ENCODE data around the gene ARL2. TPM values are rescaled to one million over a fixed set of nuclear protein-coding genes. Genes with fewer than 3 reads are reported as not detected.
A peak's percentile ranks its signal among the peaks of the same experiment; 100 is the strongest.

The ARL2 gene
- total RNA-seq = 100 to 1,000 TPM; 150 to 268 (median 170) TPM

DNA sequence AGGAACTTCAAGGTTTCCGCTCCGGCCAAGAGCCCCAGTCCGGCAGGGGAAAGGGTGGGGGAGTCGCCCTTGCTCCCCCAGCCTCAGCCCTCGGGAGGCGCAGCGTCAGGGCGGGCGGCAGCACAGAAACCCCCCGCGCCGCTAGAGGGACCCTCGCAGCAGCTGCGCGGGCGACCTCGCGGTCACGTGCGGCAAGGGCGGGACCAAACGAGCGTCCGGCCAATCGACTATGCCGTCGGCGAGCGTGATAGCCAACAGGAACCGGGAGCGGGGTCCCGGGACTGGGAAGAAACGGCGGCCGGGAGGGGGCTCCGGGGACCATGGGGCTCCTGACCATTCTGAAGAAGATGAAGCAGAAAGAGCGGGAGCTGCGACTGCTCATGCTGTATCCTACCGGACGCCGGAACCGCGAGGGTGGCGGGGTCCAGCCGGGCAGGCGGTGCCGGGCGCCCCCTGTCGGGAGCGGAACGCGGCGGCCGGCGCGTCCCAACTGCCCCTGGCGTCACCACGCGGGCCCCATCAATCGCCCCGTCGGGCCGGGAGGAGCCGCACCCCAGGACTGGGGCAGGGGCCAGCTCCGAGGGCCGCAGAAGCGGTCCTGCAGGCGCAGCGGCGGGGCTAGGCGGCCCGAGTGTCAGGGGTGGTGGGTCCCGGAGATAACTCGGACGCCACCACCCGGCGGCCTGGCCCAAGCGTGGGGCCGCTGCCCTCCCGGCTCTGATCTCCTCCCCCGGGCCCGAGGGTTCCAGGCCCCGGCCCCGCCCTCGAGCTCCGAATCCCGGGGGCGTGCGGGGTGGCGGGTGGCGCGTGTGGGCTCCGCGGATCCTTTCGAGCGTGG lies at the start of gene ARL2:
ARL2 (plus strand) TSS at position 273 of the 838 bp plus-strand sequence; CDS start at position 321, 48 bp downstream.
- Histone ChIP-seq H3K27me3 (no peaks in the 10 kb centered on the region), H3K9me3 (no peaks in the 10 kb centered on the region), H3K36me3 (peaks cover 0 to 13% of the 10 kb centered on the region in 2 donors), H3K27ac (peak within 1 kb of the TSS; percentile 95 to 100 (median 97)), H3K4me1 (peaks cover 14 to 18% of the 10 kb centered on the region in 2 donors), H3K4me3 (peak within 1 kb of the TSS; percentile 78 to 99 (median 87))
- ATAC-seq (peak; percentile 95), DNase-seq (peak; percentile 79 to 88)
- TF ChIP-seq, protein P1, sequence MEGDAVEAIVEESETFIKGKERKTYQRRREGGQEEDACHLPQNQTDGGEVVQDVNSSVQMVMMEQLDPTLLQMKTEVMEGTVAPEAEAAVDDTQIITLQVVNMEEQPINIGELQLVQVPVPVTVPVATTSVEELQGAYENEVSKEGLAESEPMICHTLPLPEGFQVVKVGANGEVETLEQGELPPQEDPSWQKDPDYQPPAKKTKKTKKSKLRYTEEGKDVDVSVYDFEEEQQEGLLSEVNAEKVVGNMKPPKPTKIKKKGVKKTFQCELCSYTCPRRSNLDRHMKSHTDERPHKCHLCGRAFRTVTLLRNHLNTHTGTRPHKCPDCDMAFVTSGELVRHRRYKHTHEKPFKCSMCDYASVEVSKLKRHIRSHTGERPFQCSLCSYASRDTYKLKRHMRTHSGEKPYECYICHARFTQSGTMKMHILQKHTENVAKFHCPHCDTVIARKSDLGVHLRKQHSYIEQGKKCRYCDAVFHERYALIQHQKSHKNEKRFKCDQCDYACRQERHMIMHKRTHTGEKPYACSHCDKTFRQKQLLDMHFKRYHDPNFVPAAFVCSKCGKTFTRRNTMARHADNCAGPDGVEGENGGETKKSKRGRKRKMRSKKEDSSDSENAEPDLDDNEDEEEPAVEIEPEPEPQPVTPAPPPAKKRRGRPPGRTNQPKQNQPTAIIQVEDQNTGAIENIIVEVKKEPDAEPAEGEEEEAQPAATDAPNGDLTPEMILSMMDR (IDR thresholded peaks at IDR 0.05 in 4 of 5, conservative IDR thresholded peaks at IDR 0.05 in 1 of 5) = peak; percentile 76 to 94 (median 90)
- peak; percentile 28 to 54 for TF ChIP-seq POLR2A (IDR thresholded peaks at IDR 0.05)
- in situ Hi-C loops (cut with MboI; ENCODE audit: low sequenced_read_pairs in 4 of 4) (no loop called here), intact Hi-C loops (cut with DNase I; ENCODE audit: low total_unique reads) (loop anchor here (1.0 to 5.0 kb wide), 9 partner anchors 13 to 903 kb away; partner anchors contain the start of genes ATG2A, C11orf68, CAPN1 and CDCA5)

DNA sequence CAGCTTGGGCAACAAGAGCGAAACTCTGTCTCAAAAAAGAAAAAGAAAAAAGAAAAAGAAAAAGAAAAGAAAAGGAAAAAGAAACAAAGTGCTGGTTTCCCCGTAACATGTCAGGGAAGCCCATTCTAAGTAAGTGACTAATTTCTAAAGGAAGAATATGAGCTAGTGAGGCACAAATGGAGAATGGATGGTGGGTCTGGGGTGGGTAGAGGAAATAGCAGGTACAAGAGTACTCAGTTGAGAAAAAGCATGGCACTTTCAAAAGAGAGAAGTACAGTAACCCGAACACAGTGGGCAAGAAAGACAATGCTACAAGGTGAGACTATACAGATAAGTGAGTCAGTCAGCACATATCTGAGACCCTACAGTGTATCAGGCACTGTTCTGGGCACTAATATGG lies 46.6 kb upstream of the ARL2 start:
- no peaks in the 10 kb centered on the region for H3K27me3 ChIP-seq
- TF ChIP-seq, protein P1 (IDR thresholded peaks at IDR 0.05 in 4 of 5, conservative IDR thresholded peaks at IDR 0.05 in 1 of 5) = no peak
- no peak for TF ChIP-seq POLR2A (IDR thresholded peaks at IDR 0.05)
- in situ Hi-C loops (cut with MboI; ENCODE audit: low sequenced_read_pairs in 4 of 4) (no loop called here), intact Hi-C loops (cut with DNase I; ENCODE audit: low total_unique reads) (no loop called here)
- ATAC-seq (no peak), DNase-seq (no peak)
- H3K9me3 ChIP-seq = no peaks in the 10 kb centered on the region
- no peaks in the 10 kb centered on the region for H3K36me3 ChIP-seq
- no peak overlapping the region for H3K4me3 ChIP-seq
- peaks cover 0 to 10% of the 10 kb centered on the region in 2 donors for H3K4me1 ChIP-seq
- H3K27ac ChIP-seq = no peak overlapping the region

DNA sequence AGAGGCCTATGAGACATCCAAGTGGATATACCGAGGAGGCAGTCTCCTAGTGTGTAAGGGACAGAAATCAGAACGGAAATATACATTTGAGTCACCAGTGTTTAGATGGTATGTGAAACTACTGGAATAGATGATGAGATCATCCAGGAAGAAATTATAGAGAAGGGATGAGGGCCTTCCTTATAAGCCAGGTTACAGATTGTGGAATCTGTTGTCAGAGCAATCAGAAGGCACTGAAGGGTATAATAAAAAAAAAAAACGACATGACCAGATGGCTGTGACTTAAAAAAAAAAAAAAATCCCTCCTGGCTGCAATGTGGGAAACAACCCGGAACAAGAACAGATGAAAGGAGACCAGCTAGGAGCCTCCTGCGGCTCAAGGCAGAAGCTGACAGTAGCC lies 44.8 kb upstream of the ARL2 start:
- TF ChIP-seq, protein P1 (IDR thresholded peaks at IDR 0.05 in 4 of 5, conservative IDR thresholded peaks at IDR 0.05 in 1 of 5) = no peak
- no peak for TF ChIP-seq POLR2A (IDR thresholded peaks at IDR 0.05)
- DNase-seq = no peak

DNA sequence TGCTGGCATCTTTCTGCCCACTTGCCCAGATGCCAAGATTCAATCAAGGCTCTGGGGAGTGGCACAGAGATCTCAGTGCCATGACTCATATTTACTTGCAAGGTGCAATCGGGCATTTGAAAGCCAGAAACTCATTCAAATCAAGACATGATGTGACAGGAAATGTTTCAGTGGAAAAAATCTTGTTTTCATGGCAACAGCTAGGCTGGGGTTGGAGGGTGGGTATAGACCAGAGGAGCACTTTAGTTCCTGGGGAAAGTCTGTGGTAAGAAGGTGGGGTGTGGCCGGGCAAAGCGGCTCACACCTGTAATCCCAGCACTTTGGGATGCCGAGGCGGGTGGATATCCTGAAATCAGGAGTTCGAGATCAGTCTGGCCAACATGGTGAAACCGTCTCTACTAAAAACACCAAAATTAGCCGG lies 43.2 kb upstream of the ARL2 start:
- no peaks in the 10 kb centered on the region for H3K36me3 ChIP-seq
- ATAC-seq (no peak), DNase-seq (no peak)
- in situ Hi-C loops (cut with MboI; ENCODE audit: low sequenced_read_pairs in 4 of 4) (no loop called here), intact Hi-C loops (cut with DNase I; ENCODE audit: low total_unique reads) (no loop called here)
- H3K27me3 ChIP-seq = no peaks in the 10 kb centered on the region
- no peak overlapping the region for H3K4me3 ChIP-seq
- H3K4me1 ChIP-seq = peaks cover 0 to 11% of the 10 kb centered on the region in 2 donors
- H3K9me3 ChIP-seq = no peaks in the 10 kb centered on the region
- no peak for TF ChIP-seq POLR2A (IDR thresholded peaks at IDR 0.05)
- TF ChIP-seq, protein P1 (IDR thresholded peaks at IDR 0.05 in 4 of 5, conservative IDR thresholded peaks at IDR 0.05 in 1 of 5) = no peak
- H3K27ac ChIP-seq = no peak overlapping the region

More for the DNA sequence above, 44.8 kb upstream of the ARL2 start:
- no peak overlapping the region for H3K4me3 ChIP-seq
- H3K9me3 ChIP-seq = no peaks in the 10 kb centered on the region
- ATAC-seq = no peak
- H3K27ac ChIP-seq = no peak overlapping the region
- no peaks in the 10 kb centered on the region for H3K27me3 ChIP-seq
- H3K4me1 ChIP-seq = peaks cover 0 to 11% of the 10 kb centered on the region in 2 donors
- in situ Hi-C loops (cut with MboI; ENCODE audit: low sequenced_read_pairs in 4 of 4) = no loop called here
- no peaks in the 10 kb centered on the region for H3K36me3 ChIP-seq
- intact Hi-C loops (cut with DNase I; ENCODE audit: low total_unique reads) = no loop called here
